HepG2 (cell line): ENCODE measurements around the gene SPON2. TPM values are rescaled to one million over a fixed set of nuclear protein-coding genes. Genes with fewer than 3 reads are reported as not detected.

Experiments
- ATAC-seq: fragments of 200-7000 bp; cut with Tn5 transposase; 3 replicates; pipeline ENCODE4 v1.9.1; 2020; ENCODE audit warnings: mild to moderate bottlenecking, moderate library complexity
- BruUV-seq: library from RNA; stranded (reverse); fragments of 400-500 nt; replicated peaks from 2 replicates; lab custom pipeline; 2021; lab: Mats Ljungman, UMichigan
- CTCF ChIA-PET: fragments of 300-600 bp; formaldehyde crosslinking; extraction: SDS; loops from one replicate; lab custom pipeline; 2021; ENCODE audit warnings: low total read pairs, inconsistent platforms, low intra/inter-chr PET ratio; lab: Yijun Ruan, JAX
- POLR2A ChIA-PET: fragments of 350-600 bp; sonication (Branson Sonifier 250); formaldehyde crosslinking; loops from one replicate; lab custom pipeline; 2020; ENCODE audit warnings: antibody characterized with exemption, inconsistent platforms; lab: Yijun Ruan, JAX
- DNase-seq: peaks from one replicate; pipeline ENCODE4 v3.0.0-alpha.2; 2015; ENCODE audit warnings: low spot score
- FAIRE-seq: peaks from 3 replicates; lab custom pipeline; 2011; peaks lifted over from hg19 to GRCh38; lab: Jason Lieb, UNC
- H2AFZ ChIP-seq: one replicate; pipeline ENCODE4 v1.6.1; 2011; ENCODE audit warnings: low read length, inconsistent platforms
- H3K27ac ChIP-seq: fragments of 300-600 bp; 3 replicates; pipeline ENCODE4 v1.8.0; 2011; ENCODE audit warnings: mixed run types, mild to moderate bottlenecking, mixed read lengths, low read length, inconsistent platforms; ENCODE audit not compliant: insufficient read depth; ENCODE audit errors: extremely low read length
- H3K27me3 ChIP-seq, 2 experiments: fragments of 200-600 bp in 1 of 2; 2 replicates in 1 of 2; 3 replicates in 1 of 2; pipeline versions ENCODE4 v1.6.0 to v1.8.0; 2011; ENCODE audit warnings: low read length in 2 of 2, mild to moderate bottlenecking in 2 of 2, moderate library complexity in 2 of 2, inconsistent platforms in 1 of 2; ENCODE audit not compliant: insufficient read depth in 2 of 2, control insufficient read depth in 1 of 2
- H3K36me3 ChIP-seq, 2 experiments: fragments of 200-600 bp in 1 of 2; replicated peaks in 1 of 2; 2 replicates in 1 of 2; 3 replicates in 1 of 2; pipeline versions ENCODE4 v1.5.1 to v1.8.0; 2011; ENCODE audit warnings: low read length in 2 of 2, inconsistent platforms in 1 of 2; ENCODE audit not compliant: insufficient read depth in 2 of 2, control insufficient read depth in 1 of 2
- H3K4me1 ChIP-seq: 2 replicates; pipeline ENCODE4 v1.5.1; 2012; ENCODE audit warnings: low read length, inconsistent platforms; ENCODE audit not compliant: insufficient read depth
- H3K4me2 ChIP-seq: 2 replicates; pipeline ENCODE4 v1.6.0; 2011; ENCODE audit warnings: low read depth, low read length, inconsistent platforms
- H3K4me3 ChIP-seq, 3 experiments: fragments of 200-600 bp in 1 of 3; sonication (generic), shearing (Covaris generic) in 1 of 3; replicated peaks in 1 of 3; 2 replicates each; pipeline ENCODE4 v1.5.1; 2011 to 2016; ENCODE audit warnings: low read length in 3 of 3, inconsistent platforms in 2 of 3, low read depth in 2 of 3, mild to moderate bottlenecking in 2 of 3, control low read depth in 1 of 3, mixed read lengths in 1 of 3; ENCODE audit not compliant: insufficient read depth in 1 of 3
- H3K79me2 ChIP-seq: one replicate; pipeline ENCODE4 v1.6.1; 2011; ENCODE audit warnings: low read length, inconsistent platforms; ENCODE audit not compliant: insufficient read depth
- H3K9ac ChIP-seq: 2 replicates; pipeline ENCODE4 v1.6.0; 2011; ENCODE audit warnings: mild to moderate bottlenecking, low read depth, low read length, inconsistent platforms; ENCODE audit not compliant: insufficient read depth
- H3K9me3 ChIP-seq: 2 replicates; pipeline ENCODE4 v1.5.1; 2012; ENCODE audit warnings: mild to moderate bottlenecking, low read length
- H4K20me1 ChIP-seq: 2 replicates; pipeline ENCODE4 v1.6.0; 2011; ENCODE audit warnings: inconsistent platforms, mild to moderate bottlenecking, low read length, moderate library complexity; ENCODE audit not compliant: insufficient read depth
- AGO2 ChIP-seq: fragments of 200-400 bp; formaldehyde crosslinking; optimal IDR thresholded peaks from 2 replicates; pipeline ENCODE3; 2017; ENCODE audit warnings: mild to moderate bottlenecking, low read depth, low read length, moderate library complexity
- HES4 ChIP-seq: sonication (generic); formaldehyde crosslinking; IDR thresholded peaks from 2 replicates; pipeline ENCODE4 v1.9.0; 2021; ENCODE audit warnings: mild to moderate bottlenecking, missing genetic modification reagents, borderline replicate concordance
- ZNF362 ChIP-seq: sonication (generic); formaldehyde crosslinking; IDR thresholded peaks from 2 replicates; pipeline ENCODE4 v1.4.0; 2020; ENCODE audit warnings: missing genetic modification reagents, mild to moderate bottlenecking, borderline replicate concordance
- ZZZ3 ChIP-seq: sonication (generic); formaldehyde crosslinking; IDR thresholded peaks from 2 replicates; pipeline ENCODE4 v1.4.0; 2020; ENCODE audit warnings: missing genetic modification reagents, mild to moderate bottlenecking, borderline replicate concordance
- WGBS: methylation state at CpG from one replicate; pipeline ENCODE4 v1.1.6; 2017; ENCODE audit warnings: low lambda C conversion rate; 5-methylcytosine and 5-hydroxymethylcytosine counted together
- in situ Hi-C: cut with HindIII; loops from 2 replicates; pipeline ENCODE4 v1.10.0; 2017; ENCODE audit warnings: low pct_unique_long_range_greater_than_20kb; ENCODE audit not compliant: extremely low pct_ligation_motif_present
- intact Hi-C: fragments of 100-400 bp; cut with micrococcal nuclease; formaldehyde crosslinking; loops from one replicate; pipeline ENCODE4 v1.10.0; 2022; ENCODE audit not compliant: unreplicated experiment
- polyA plus RNA-seq, 8 experiments: library from polyadenylated mRNA; depleted of rRNA in 3 of 8; stranded (reverse) in 7 of 8; unstranded in 1 of 8; fragments of >200 nt; fragmentation: Illumina TruSeq in 4 of 8; extraction: Trizol in 4 of 8; gene quantifications; 2 replicates each; pipeline versions ENCODE4 v1.2.1 to v1.2.3, GENCODE V29; 2011 to 2016; ENCODE audit warnings: low read depth in 4 of 8, missing spikeins in 1 of 8, mixed read lengths in 1 of 8; ENCODE audit not compliant: insufficient read depth in 1 of 8
- total RNA-seq, 5 experiments: library from RNA; depleted of rRNA; stranded (reverse); fragments of >200 nt; fragmentation: Illumina TruSeq; extraction: Trizol; gene quantifications; 2 replicates each; pipeline ENCODE4 v1.2.3, GENCODE V29; 2016; ENCODE audit warnings: low read depth in 1 of 5
- TF ChIP-seq, protein P1 (sequence below): sonication (generic); formaldehyde crosslinking; IDR thresholded peaks from 2 replicates; pipeline ENCODE4; 2020; ENCODE audit warnings: missing genetic modification reagents, mild to moderate bottlenecking, borderline replicate concordance

The SPON2 gene
- total and polyA plus RNA-seq, 2 of the 13 experiments (the other 11 are each of a cell fraction or from before 2014, with no cell fraction given) = 17.4 to 55.2 TPM

DNA sequence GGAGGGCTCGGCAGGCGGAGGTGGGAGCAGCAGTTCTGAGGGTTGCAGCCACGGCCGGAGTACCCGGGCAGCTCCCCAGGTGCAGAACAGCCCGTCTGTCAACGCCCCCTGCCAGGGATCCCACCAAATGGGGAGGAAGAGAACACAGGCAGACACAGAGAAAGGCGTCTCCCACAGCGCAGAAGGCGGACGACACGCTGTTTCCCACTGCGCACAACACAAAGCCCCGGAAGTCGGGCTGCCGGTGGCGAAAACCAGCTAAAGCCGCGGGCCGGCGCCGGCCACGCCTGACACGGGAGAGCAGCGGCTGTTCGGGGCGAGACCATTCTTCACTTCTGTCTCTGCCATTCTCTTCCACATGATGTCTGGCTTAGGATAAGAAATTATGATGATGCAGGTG is 45.0 kb upstream of the SPON2 start:
- Histone ChIP-seq H3K4me3 (no peak overlapping the region), H2AFZ (no peak overlapping the region), H3K79me2 (no peaks in the 10 kb centered on the region), H3K4me1 (no peaks in the 10 kb centered on the region), H3K9ac (no peak overlapping the region), H3K4me2 (no peak overlapping the region), H3K9me3 (no peaks in the 10 kb centered on the region), H3K27ac (no peak overlapping the region), H4K20me1 (no peaks in the 10 kb centered on the region), H3K36me3 (peaks cover 12 to 51% of the 10 kb centered on the region in 2 experiments)
- in situ Hi-C loops = no loop called here
- ATAC-seq (no peak), FAIRE-seq (no peak), DNase-seq (no peak)
- BruUV-seq = no TSS peak
- 98% methylated on average over 25 of the region's 27 CpGs for WGBS
- POLR2A ChIA-PET = interaction anchor here (1.5 kb wide), 1 partner anchor 12 kb away, joined by 4 read pairs; no protein-coding TSS in a partner anchor
- TF ChIP-seq AGO2 (peak; percentile 32), ZZZ3 (no peak), ZNF362 (no peak), HES4 (no peak)
- TF ChIP-seq, protein P1, sequence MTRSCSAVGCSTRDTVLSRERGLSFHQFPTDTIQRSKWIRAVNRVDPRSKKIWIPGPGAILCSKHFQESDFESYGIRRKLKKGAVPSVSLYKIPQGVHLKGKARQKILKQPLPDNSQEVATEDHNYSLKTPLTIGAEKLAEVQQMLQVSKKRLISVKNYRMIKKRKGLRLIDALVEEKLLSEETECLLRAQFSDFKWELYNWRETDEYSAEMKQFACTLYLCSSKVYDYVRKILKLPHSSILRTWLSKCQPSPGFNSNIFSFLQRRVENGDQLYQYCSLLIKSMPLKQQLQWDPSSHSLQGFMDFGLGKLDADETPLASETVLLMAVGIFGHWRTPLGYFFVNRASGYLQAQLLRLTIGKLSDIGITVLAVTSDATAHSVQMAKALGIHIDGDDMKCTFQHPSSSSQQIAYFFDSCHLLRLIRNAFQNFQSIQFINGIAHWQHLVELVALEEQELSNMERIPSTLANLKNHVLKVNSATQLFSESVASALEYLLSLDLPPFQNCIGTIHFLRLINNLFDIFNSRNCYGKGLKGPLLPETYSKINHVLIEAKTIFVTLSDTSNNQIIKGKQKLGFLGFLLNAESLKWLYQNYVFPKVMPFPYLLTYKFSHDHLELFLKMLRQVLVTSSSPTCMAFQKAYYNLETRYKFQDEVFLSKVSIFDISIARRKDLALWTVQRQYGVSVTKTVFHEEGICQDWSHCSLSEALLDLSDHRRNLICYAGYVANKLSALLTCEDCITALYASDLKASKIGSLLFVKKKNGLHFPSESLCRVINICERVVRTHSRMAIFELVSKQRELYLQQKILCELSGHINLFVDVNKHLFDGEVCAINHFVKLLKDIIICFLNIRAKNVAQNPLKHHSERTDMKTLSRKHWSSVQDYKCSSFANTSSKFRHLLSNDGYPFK (CRISPR knock-in tag) = no peak
- TF ChIP-seq, all 625 proteins: peak for 1
- intact Hi-C loops = no loop called here
- CTCF ChIA-PET = no interaction called here
- no peaks in the 10 kb centered on the region for H3K27me3 ChIP-seq
